ENCODE results near the gene KANTR.

GRCh38 chrX:53082773-53083616 is 10.9 kb upstream of the KANTR start:
- TF ChIP-seq CTCF (conservative IDR thresholded peaks at IDR 0.05; ENCODE audit: low read depth in 2 of 2) (no peak), JUNB (IDR thresholded peaks at IDR 0.05; ENCODE audit: unreplicated experiment) (no peak), POLR2AphosphoS5 (IDR thresholded peaks at IDR 0.05; ENCODE audit: low read depth) (no peak), EZH2phosphoT487 (IDR thresholded peaks at IDR 0.05; ENCODE audit: unreplicated experiment) (no peak), STAT1 (IDR thresholded peaks at IDR 0.05; ENCODE audit: unreplicated experiment) (no peak), EZH2 (IDR thresholded peaks at IDR 0.05; ENCODE audit: low read depth, unreplicated experiment) (no peak), ZNF114 (CRISPR knock-in tag; IDR thresholded peaks at IDR 0.05) (no peak), CREB1 (CRISPR knock-in tag; IDR thresholded peaks at IDR 0.05; ENCODE audit: low read depth) (no peak)
- TF ChIP-seq, protein P1, sequence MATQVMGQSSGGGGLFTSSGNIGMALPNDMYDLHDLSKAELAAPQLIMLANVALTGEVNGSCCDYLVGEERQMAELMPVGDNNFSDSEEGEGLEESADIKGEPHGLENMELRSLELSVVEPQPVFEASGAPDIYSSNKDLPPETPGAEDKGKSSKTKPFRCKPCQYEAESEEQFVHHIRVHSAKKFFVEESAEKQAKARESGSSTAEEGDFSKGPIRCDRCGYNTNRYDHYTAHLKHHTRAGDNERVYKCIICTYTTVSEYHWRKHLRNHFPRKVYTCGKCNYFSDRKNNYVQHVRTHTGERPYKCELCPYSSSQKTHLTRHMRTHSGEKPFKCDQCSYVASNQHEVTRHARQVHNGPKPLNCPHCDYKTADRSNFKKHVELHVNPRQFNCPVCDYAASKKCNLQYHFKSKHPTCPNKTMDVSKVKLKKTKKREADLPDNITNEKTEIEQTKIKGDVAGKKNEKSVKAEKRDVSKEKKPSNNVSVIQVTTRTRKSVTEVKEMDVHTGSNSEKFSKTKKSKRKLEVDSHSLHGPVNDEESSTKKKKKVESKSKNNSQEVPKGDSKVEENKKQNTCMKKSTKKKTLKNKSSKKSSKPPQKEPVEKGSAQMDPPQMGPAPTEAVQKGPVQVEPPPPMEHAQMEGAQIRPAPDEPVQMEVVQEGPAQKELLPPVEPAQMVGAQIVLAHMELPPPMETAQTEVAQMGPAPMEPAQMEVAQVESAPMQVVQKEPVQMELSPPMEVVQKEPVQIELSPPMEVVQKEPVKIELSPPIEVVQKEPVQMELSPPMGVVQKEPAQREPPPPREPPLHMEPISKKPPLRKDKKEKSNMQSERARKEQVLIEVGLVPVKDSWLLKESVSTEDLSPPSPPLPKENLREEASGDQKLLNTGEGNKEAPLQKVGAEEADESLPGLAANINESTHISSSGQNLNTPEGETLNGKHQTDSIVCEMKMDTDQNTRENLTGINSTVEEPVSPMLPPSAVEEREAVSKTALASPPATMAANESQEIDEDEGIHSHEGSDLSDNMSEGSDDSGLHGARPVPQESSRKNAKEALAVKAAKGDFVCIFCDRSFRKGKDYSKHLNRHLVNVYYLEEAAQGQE (IDR thresholded peaks at IDR 0.05; ENCODE audit: unreplicated experiment): no peak
- TF ChIP-seq, protein P2, sequence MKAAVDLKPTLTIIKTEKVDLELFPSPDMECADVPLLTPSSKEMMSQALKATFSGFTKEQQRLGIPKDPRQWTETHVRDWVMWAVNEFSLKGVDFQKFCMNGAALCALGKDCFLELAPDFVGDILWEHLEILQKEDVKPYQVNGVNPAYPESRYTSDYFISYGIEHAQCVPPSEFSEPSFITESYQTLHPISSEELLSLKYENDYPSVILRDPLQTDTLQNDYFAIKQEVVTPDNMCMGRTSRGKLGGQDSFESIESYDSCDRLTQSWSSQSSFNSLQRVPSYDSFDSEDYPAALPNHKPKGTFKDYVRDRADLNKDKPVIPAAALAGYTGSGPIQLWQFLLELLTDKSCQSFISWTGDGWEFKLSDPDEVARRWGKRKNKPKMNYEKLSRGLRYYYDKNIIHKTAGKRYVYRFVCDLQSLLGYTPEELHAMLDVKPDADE (IDR thresholded peaks at IDR 0.05): no peak
